Activated CD8-positive, alpha-beta T cell treated with anti-CD3 and anti-CD28 coated beads, Interleukin-2, amount 10 ng/mL, durations not matched to agents 7 days and 5 days (primary cell): ENCODE results near the gene COA3. TPM values are rescaled to one million over a fixed set of nuclear protein-coding genes. Genes with fewer than 3 reads are reported as not detected.

Source experiments
- microRNA-seq: library from miRNA; unstranded; fragments of <30 nt; microRNA quantifications from one replicate; pipeline ENCODE4 v1.2.0, GENCODE V29; 2022
- total RNA-seq, 2 experiments: library from RNA; stranded (reverse); gene quantifications; one replicate each; pipeline ENCODE4 v1.2.3, GENCODE V29; 2021

Gene COA3
- total RNA-seq, 2 experiments from 2014 or later = 41.4 to 41.5 TPM

Small RNA genes within 50 kb of the gene (microRNA-seq; reads per million reads assigned to microRNA genes)
- 3.4 reads per million for gene MIR6781

Other genes with a start within 250 kb of the COA3 start
- gene HSD17B1, start 245.8 kb downstream of the COA3 start, total RNA-seq = under 1 TPM; 0.53 to 0.60 TPM
- gene COASY, start 236.6 kb downstream of the COA3 start, total RNA-seq = 10 to 100 TPM; 54.8 to 62.1 TPM
- 10 to 100 TPM; 65.8 to 65.9 TPM for gene MLX, start 231.6 kb downstream of the COA3 start, total RNA-seq
- 10 to 100 TPM; 19.2 to 21.8 TPM for gene PSMC3IP, start 221.0 kb downstream of the COA3 start, total RNA-seq
- 10 to 100 TPM; 53.6 to 54.7 TPM for gene RETREG3, start 189.3 kb downstream of the COA3 start, total RNA-seq
- 10 to 100 TPM; 82.3 to 83.4 TPM for gene TUBG1, start 189.0 kb downstream of the COA3 start, total RNA-seq
- 1 to 10 TPM; 8.0 to 8.1 TPM for gene TUBG2, start 139.4 kb downstream of the COA3 start, total RNA-seq
- 1 to 10 TPM in 1 of 2 experiments, under 1 TPM in 1; 0.79 to 1.2 TPM for gene PLEKHH3, start 121.7 kb downstream of the COA3 start, total RNA-seq
- under 1 TPM; 0.13 to 0.29 TPM for gene CCR10, start 116.9 kb downstream of the COA3 start, total RNA-seq
- under 1 TPM; 0.71 to 0.78 TPM for gene CNTNAP1, start 116.2 kb downstream of the COA3 start, total RNA-seq
- 10 to 100 TPM; 32.4 to 37.7 TPM for gene EZH1, start 53.7 kb downstream of the COA3 start, total RNA-seq
- not detected for gene RAMP2, start 37.5 kb downstream of the COA3 start, total RNA-seq
- 10 to 100 TPM; 67.8 to 70.5 TPM for gene VPS25, start 25.3 kb downstream of the COA3 start, total RNA-seq
- under 1 TPM; 0.37 to 0.66 TPM for gene WNK4, start 18.1 kb downstream of the COA3 start, total RNA-seq
- gene CNTD1, start 157 bp upstream of the COA3 start, total RNA-seq = not detected
- gene BECN1, start 25.6 kb upstream of the COA3 start, total RNA-seq = 10 to 100 TPM; 86.7 to 89.7 TPM
- 100 to 1,000 TPM; 141 to 145 TPM for gene PSME3, start 34.7 kb upstream of the COA3 start, total RNA-seq
- 1 to 10 TPM; 2.0 to 2.1 TPM for gene AOC2, start 45.9 kb upstream of the COA3 start, total RNA-seq
- 1 to 10 TPM; 1.0 to 1.4 TPM for gene AOC3, start 52.5 kb upstream of the COA3 start, total RNA-seq
- not detected for gene G6PC1, start 102.1 kb upstream of the COA3 start, total RNA-seq
- gene AARSD1, start 165.8 kb upstream of the COA3 start, total RNA-seq = 10 to 100 TPM; 37.6 to 38.3 TPM
- gene PTGES3L, start 181.4 kb upstream of the COA3 start, total RNA-seq = under 1 TPM; 0.37 to 0.86 TPM
- 10 to 100 TPM; 16.2 to 16.8 TPM for gene RUNDC1, start 181.9 kb upstream of the COA3 start, total RNA-seq
- gene RPL27, start 199.7 kb upstream of the COA3 start, total RNA-seq = 100 to 1,000 TPM; 949 to 980 TPM
- gene IFI35, start 208.1 kb upstream of the COA3 start, total RNA-seq = 100 to 1,000 TPM; 107 to 110 TPM
- gene VAT1, start 223.7 kb upstream of the COA3 start, total RNA-seq = 10 to 100 TPM; 14.6 to 19.2 TPM
- gene RND2, start 226.5 kb upstream of the COA3 start, total RNA-seq = not detected